Measurements from ENCODE around the gene MSRB2. TPM values are rescaled to one million over a fixed set of nuclear protein-coding genes. Genes with fewer than 3 reads are reported as not detected.

MSRB2 gene
- total RNA-seq, 1 experiment from 2014 or later: 9.6 TPM

DNA sequence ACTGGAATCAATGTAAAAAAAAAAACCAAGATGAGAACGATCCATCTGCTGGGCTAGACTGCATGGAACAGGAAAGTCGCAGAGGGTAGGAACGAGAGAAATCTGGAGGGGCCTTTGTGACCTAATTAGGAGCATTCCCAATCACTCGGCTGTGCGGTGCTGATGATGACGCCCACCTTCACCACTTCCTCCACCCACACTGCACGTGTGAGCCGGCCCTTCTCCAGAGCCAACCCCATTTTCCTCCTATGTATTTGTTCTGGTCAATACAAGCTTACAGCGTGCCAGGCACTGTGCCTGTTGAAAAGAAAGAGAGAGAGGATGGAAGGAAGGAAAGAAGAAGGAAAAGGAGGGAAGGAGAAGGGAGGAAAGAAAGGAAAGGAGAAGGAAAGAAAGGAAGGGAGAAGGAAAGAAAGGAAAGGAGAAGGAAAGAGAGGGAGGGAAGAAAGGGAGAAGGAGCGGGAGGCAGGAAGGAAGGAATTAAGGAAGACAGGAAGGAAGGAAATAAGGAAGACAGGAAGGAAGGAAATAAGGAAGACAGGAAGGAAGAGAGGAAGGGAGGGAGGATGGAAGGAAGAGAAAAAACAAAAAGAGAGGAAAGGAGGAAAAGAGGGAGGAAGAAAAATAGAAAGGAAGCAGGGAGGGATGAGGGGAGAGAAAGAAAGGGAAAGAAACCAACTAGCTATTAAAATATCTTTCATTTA is 61.2 kb downstream of the MSRB2 start:
- TF ChIP-seq, protein P1, sequence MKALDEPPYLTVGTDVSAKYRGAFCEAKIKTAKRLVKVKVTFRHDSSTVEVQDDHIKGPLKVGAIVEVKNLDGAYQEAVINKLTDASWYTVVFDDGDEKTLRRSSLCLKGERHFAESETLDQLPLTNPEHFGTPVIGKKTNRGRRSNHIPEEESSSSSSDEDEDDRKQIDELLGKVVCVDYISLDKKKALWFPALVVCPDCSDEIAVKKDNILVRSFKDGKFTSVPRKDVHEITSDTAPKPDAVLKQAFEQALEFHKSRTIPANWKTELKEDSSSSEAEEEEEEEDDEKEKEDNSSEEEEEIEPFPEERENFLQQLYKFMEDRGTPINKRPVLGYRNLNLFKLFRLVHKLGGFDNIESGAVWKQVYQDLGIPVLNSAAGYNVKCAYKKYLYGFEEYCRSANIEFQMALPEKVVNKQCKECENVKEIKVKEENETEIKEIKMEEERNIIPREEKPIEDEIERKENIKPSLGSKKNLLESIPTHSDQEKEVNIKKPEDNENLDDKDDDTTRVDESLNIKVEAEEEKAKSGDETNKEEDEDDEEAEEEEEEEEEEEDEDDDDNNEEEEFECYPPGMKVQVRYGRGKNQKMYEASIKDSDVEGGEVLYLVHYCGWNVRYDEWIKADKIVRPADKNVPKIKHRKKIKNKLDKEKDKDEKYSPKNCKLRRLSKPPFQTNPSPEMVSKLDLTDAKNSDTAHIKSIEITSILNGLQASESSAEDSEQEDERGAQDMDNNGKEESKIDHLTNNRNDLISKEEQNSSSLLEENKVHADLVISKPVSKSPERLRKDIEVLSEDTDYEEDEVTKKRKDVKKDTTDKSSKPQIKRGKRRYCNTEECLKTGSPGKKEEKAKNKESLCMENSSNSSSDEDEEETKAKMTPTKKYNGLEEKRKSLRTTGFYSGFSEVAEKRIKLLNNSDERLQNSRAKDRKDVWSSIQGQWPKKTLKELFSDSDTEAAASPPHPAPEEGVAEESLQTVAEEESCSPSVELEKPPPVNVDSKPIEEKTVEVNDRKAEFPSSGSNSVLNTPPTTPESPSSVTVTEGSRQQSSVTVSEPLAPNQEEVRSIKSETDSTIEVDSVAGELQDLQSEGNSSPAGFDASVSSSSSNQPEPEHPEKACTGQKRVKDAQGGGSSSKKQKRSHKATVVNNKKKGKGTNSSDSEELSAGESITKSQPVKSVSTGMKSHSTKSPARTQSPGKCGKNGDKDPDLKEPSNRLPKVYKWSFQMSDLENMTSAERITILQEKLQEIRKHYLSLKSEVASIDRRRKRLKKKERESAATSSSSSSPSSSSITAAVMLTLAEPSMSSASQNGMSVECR (CRISPR knock-in tag; IDR thresholded peaks at IDR 0.05; ENCODE audit: borderline replicate concordance): no peak
- no peak for TF ChIP-seq TEAD4 (CRISPR knock-in tag; IDR thresholded peaks at IDR 0.05)
- TF ChIP-seq, protein P2, sequence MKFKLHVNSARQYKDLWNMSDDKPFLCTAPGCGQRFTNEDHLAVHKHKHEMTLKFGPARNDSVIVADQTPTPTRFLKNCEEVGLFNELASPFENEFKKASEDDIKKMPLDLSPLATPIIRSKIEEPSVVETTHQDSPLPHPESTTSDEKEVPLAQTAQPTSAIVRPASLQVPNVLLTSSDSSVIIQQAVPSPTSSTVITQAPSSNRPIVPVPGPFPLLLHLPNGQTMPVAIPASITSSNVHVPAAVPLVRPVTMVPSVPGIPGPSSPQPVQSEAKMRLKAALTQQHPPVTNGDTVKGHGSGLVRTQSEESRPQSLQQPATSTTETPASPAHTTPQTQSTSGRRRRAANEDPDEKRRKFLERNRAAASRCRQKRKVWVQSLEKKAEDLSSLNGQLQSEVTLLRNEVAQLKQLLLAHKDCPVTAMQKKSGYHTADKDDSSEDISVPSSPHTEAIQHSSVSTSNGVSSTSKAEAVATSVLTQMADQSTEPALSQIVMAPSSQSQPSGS (CRISPR knock-in tag; IDR thresholded peaks at IDR 0.05; ENCODE audit: borderline replicate concordance, low read depth): no peak
- TF ChIP-seq, protein P3, sequence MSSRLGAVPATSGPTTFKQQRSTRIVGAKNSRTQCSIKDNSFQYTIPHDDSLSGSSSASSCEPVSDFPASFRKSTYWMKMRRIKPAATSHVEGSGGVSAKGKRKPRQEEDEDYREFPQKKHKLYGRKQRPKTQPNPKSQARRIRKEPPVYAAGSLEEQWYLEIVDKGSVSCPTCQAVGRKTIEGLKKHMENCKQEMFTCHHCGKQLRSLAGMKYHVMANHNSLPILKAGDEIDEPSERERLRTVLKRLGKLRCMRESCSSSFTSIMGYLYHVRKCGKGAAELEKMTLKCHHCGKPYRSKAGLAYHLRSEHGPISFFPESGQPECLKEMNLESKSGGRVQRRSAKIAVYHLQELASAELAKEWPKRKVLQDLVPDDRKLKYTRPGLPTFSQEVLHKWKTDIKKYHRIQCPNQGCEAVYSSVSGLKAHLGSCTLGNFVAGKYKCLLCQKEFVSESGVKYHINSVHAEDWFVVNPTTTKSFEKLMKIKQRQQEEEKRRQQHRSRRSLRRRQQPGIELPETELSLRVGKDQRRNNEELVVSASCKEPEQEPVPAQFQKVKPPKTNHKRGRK (CRISPR knock-in tag; IDR thresholded peaks at IDR 0.05; ENCODE audit: borderline replicate concordance): 0 out of 2 replicates have a peak, but pooled peaks have one; percentile 48
- no peak for TF ChIP-seq NR3C1 (CRISPR knock-in tag; conservative IDR thresholded peaks at IDR 0.05; ENCODE audit: low read depth)
- TF ChIP-seq, protein P4, sequence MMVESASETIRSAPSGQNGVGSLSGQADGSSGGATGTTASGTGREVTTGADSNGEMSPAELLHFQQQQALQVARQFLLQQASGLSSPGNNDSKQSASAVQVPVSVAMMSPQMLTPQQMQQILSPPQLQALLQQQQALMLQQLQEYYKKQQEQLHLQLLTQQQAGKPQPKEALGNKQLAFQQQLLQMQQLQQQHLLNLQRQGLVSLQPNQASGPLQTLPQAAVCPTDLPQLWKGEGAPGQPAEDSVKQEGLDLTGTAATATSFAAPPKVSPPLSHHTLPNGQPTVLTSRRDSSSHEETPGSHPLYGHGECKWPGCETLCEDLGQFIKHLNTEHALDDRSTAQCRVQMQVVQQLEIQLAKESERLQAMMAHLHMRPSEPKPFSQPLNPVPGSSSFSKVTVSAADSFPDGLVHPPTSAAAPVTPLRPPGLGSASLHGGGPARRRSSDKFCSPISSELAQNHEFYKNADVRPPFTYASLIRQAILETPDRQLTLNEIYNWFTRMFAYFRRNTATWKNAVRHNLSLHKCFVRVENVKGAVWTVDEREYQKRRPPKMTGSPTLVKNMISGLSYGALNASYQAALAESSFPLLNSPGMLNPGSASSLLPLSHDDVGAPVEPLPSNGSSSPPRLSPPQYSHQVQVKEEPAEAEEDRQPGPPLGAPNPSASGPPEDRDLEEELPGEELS (CRISPR knock-in tag; IDR thresholded peaks at IDR 0.05): no peak
- Mint-ChIP-seq H3K27ac (no peak overlapping the region), H3K9me3 (no peaks in the 10 kb centered on the region), H3K36me3 (no peaks in the 10 kb centered on the region), H3K4me3 (no peak overlapping the region), H3K27me3 (ENCODE audit: low read depth) (peaks cover 14% of the 10 kb centered on the region), H3K4me1 (peaks cover 15% of the 10 kb centered on the region)
- ATAC-seq (no peak), DNase-seq (ENCODE audit: low spot score) (no peak)
- POLR2A ChIA-PET: no interaction called here
- CTCF ChIA-PET: interaction anchor here (0.9 to 4.6 kb wide), 8 partner anchors 10 to 360 kb away, joined by 4 to 86 read pairs (median 8); no protein-coding TSS in a partner anchor

DNA sequence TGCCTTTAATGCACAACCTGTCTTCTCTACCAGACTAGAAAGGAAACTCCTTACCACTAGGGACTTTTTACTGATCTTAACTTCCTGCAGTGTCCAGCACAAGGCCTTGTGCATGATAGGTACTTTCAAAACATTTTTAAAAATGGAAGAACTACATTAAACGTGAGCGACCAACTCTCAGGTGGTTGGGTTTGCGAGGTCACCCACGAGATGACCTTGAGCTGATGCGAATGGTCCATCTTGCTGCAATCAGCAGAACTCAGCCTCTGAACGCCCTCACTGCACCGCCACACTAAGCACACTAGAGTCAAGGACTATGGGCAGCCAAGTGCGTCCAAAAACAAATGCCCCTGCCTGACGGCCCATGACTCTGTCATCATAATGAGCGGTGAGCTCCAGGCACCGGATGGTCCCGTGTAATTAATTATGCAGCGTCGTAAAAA is 61.9 kb downstream of the MSRB2 start:
- DNase-seq (ENCODE audit: low spot score) (no peak), ATAC-seq (no peak)
- peaks cover 15% of the 10 kb centered on the region for H3K4me1 Mint-ChIP-seq
- H3K27me3 Mint-ChIP-seq (ENCODE audit: low read depth): peaks cover 14% of the 10 kb centered on the region
- H3K27ac Mint-ChIP-seq: no peak overlapping the region
- ChIA-PET CTCF (interaction anchor here (0.9 to 4.6 kb wide), 24 partner anchors 9 to 1356 kb away, joined by 3 to 86 read pairs (median 7); partner anchors contain the start of gene PTF1A), POLR2A (no interaction called here)
- H3K36me3 Mint-ChIP-seq: no peaks in the 10 kb centered on the region
- H3K9me3 Mint-ChIP-seq: no peaks in the 10 kb centered on the region
- no peak overlapping the region for H3K4me3 Mint-ChIP-seq
- TF ChIP-seq IRF2 (CRISPR knock-in tag; IDR thresholded peaks at IDR 0.05; ENCODE audit: borderline replicate concordance, low read depth) (no peak), ZNF396 (CRISPR knock-in tag; IDR thresholded peaks at IDR 0.05; ENCODE audit: borderline replicate concordance) (no peak), TCF7 (CRISPR knock-in tag; IDR thresholded peaks at IDR 0.05; ENCODE audit: low read depth) (no peak), NR1H2 (CRISPR knock-in tag; IDR thresholded peaks at IDR 0.05) (no peak), CBFB (CRISPR knock-in tag; IDR thresholded peaks at IDR 0.05; ENCODE audit: low read depth) (no peak), ZNF671 (CRISPR knock-in tag; IDR thresholded peaks at IDR 0.05) (no peak), PRRX2 (CRISPR knock-in tag; IDR thresholded peaks at IDR 0.05) (no peak)
- TF ChIP-seq, protein P5, sequence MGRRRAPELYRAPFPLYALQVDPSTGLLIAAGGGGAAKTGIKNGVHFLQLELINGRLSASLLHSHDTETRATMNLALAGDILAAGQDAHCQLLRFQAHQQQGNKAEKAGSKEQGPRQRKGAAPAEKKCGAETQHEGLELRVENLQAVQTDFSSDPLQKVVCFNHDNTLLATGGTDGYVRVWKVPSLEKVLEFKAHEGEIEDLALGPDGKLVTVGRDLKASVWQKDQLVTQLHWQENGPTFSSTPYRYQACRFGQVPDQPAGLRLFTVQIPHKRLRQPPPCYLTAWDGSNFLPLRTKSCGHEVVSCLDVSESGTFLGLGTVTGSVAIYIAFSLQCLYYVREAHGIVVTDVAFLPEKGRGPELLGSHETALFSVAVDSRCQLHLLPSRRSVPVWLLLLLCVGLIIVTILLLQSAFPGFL (CRISPR knock-in tag; IDR thresholded peaks at IDR 0.05; ENCODE audit: borderline replicate concordance): no peak
- TF ChIP-seq, protein P4 (CRISPR knock-in tag; IDR thresholded peaks at IDR 0.05): no peak
- TF ChIP-seq, protein P6, sequence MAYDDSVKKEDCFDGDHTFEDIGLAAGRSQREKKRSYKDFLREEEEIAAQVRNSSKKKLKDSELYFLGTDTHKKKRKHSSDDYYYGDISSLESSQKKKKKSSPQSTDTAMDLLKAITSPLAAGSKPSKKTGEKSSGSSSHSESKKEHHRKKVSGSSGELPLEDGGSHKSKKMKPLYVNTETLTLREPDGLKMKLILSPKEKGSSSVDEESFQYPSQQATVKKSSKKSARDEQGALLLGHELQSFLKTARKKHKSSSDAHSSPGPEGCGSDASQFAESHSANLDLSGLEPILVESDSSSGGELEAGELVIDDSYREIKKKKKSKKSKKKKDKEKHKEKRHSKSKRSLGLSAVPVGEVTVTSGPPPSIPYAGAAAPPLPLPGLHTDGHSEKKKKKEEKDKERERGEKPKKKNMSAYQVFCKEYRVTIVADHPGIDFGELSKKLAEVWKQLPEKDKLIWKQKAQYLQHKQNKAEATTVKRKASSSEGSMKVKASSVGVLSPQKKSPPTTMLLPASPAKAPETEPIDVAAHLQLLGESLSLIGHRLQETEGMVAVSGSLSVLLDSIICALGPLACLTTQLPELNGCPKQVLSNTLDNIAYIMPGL (CRISPR knock-in tag; IDR thresholded peaks at IDR 0.05): no peak

Measured in WTC11 (cell line).